Measurements from ENCODE around the gene RBM47. TPM values are rescaled to one million over a fixed set of nuclear protein-coding genes. Genes with fewer than 3 reads are reported as not detected.

RBM47 gene
- total RNA-seq, 1 experiment from 2014 or later = 0.28 TPM

DNA sequence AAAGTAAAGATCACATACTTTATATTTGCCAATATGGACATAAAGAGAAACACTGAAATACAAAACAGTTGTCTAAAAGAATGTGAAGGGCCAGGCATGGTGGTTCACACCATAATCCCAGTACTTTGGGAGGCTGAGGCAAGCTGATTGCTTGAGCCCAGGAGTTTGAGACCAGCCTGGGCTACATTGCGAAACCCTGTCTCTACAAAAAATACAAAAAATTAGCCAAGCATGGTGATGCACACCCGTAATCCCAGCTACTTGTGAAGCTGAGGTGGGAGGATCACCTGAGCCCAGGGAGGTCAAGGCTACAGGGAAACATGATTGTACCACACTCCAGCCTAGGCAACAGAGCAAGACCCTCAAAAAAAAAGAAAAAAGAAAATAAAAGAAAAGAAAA, 11.8 kb downstream of the RBM47 start:
- BruUV-seq (replicated peaks) = no TSS peak
- H3K9me3 ChIP-seq (ENCODE audit: low read depth, low read length, poor library complexity, severe bottlenecking) = no peaks in the 10 kb centered on the region
- no peaks in the 10 kb centered on the region for H3K4me1 ChIP-seq (ENCODE audit: insufficient read depth, low read length, poor library complexity, severe bottlenecking)
- intact Hi-C loops (cut with micrococcal nuclease; ENCODE audit: unreplicated experiment) = no loop called here
- DNase-seq (ENCODE audit: low spot score) = no peak
- H3K36me3 ChIP-seq (ENCODE audit: insufficient read depth, low read length, poor library complexity, severe bottlenecking) = no peaks in the 10 kb centered on the region
- no peaks in the 10 kb centered on the region for H3K27me3 ChIP-seq (replicated peaks; ENCODE audit: insufficient read depth, low read depth, low read length, poor library complexity)
- TF ChIP-seq, protein P1, sequence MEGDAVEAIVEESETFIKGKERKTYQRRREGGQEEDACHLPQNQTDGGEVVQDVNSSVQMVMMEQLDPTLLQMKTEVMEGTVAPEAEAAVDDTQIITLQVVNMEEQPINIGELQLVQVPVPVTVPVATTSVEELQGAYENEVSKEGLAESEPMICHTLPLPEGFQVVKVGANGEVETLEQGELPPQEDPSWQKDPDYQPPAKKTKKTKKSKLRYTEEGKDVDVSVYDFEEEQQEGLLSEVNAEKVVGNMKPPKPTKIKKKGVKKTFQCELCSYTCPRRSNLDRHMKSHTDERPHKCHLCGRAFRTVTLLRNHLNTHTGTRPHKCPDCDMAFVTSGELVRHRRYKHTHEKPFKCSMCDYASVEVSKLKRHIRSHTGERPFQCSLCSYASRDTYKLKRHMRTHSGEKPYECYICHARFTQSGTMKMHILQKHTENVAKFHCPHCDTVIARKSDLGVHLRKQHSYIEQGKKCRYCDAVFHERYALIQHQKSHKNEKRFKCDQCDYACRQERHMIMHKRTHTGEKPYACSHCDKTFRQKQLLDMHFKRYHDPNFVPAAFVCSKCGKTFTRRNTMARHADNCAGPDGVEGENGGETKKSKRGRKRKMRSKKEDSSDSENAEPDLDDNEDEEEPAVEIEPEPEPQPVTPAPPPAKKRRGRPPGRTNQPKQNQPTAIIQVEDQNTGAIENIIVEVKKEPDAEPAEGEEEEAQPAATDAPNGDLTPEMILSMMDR (conservative IDR thresholded peaks at IDR 0.05; ENCODE audit: low read depth, low read length) = no peak
- TF ChIP-seq EZH2 (IDR thresholded peaks at IDR 0.05; ENCODE audit: borderline replicate concordance, low read depth, low read length, poor library complexity, severe bottlenecking) = no peak
- CTCF ChIA-PET = no interaction called here
- POLR2A ChIA-PET (ENCODE audit: low non-redundant PET) = no interaction called here
- no peak overlapping the region for H3K4me3 ChIP-seq (ENCODE audit: low read depth, low read length, poor library complexity, severe bottlenecking)
- no peak overlapping the region for H3K27ac ChIP-seq (ENCODE audit: low read depth, low read length, poor library complexity, severe bottlenecking)

DNA sequence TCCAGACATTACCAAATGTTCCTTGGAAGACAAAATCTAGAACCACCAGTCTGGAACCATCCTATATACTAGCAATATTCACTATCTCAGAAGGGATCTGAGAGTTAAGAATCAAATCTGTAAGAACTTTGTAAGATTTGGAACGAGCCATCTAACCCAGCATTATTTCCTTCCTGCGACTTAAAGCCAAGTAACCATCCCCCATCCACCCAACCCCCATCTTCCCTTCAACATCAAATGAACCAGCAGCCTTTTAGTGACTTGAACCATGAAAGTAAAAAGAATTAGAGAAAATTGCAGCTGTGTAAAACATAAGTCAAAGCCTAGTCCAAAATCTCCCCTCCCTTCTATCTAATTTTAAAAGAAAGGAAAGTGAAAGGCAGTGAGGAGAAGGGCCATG, 15.6 kb downstream of the RBM47 start:
- intact Hi-C loops (cut with micrococcal nuclease; ENCODE audit: unreplicated experiment) = no loop called here
- TF ChIP-seq, protein P1 (conservative IDR thresholded peaks at IDR 0.05; ENCODE audit: low read depth, low read length) = no peak
- TF ChIP-seq EZH2 (IDR thresholded peaks at IDR 0.05; ENCODE audit: borderline replicate concordance, low read depth, low read length, poor library complexity, severe bottlenecking) = no peak

DNA sequence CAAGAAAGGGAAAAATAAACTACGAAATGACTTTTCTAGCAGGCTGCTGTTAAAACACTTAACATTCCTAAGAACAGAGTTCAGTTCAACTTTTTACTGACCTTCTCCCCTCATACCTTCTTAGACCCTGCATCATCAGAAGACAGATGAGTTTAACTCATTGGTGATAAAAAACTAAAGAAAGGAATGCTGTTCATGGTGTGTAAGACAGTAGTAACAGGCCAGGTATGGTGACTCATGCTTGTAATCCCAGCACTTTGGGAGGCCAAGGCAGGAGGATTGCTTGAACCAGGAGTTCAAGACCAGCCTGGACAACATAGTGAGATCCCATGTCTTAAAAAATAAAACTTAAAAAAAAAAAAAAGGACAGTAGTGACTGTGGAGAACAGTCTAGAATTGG, 16.2 kb downstream of the RBM47 start:
- intact Hi-C loops (cut with micrococcal nuclease; ENCODE audit: unreplicated experiment) = no loop called here
- BruUV-seq (replicated peaks) = no TSS peak

More for the DNA sequence above, 15.6 kb downstream of the RBM47 start:
- no peak overlapping the region for H3K27ac ChIP-seq (ENCODE audit: low read depth, low read length, poor library complexity, severe bottlenecking)
- DNase-seq (ENCODE audit: low spot score) = no peak
- no peaks in the 10 kb centered on the region for H3K9me3 ChIP-seq (ENCODE audit: low read depth, low read length, poor library complexity, severe bottlenecking)
- ChIA-PET CTCF (no interaction called here), POLR2A (ENCODE audit: low non-redundant PET) (no interaction called here)
- no peaks in the 10 kb centered on the region for H3K27me3 ChIP-seq (replicated peaks; ENCODE audit: insufficient read depth, low read depth, low read length, poor library complexity)
- no TSS peak for BruUV-seq (replicated peaks)
- no peaks in the 10 kb centered on the region for H3K4me1 ChIP-seq (ENCODE audit: insufficient read depth, low read length, poor library complexity, severe bottlenecking)
- no peak overlapping the region for H3K4me3 ChIP-seq (ENCODE audit: low read depth, low read length, poor library complexity, severe bottlenecking)
- H3K36me3 ChIP-seq (ENCODE audit: insufficient read depth, low read length, poor library complexity, severe bottlenecking) = no peaks in the 10 kb centered on the region

More for the DNA sequence above, 16.2 kb downstream of the RBM47 start:
- TF ChIP-seq, protein P1 (conservative IDR thresholded peaks at IDR 0.05; ENCODE audit: low read depth, low read length) = no peak
- no peak for TF ChIP-seq EZH2 (IDR thresholded peaks at IDR 0.05; ENCODE audit: borderline replicate concordance, low read depth, low read length, poor library complexity, severe bottlenecking)
- Histone ChIP-seq H3K27ac (ENCODE audit: low read depth, low read length, poor library complexity, severe bottlenecking) (no peak overlapping the region), H3K4me1 (ENCODE audit: insufficient read depth, low read length, poor library complexity, severe bottlenecking) (no peaks in the 10 kb centered on the region), H3K36me3 (ENCODE audit: insufficient read depth, low read length, poor library complexity, severe bottlenecking) (no peaks in the 10 kb centered on the region), H3K9me3 (ENCODE audit: low read depth, low read length, poor library complexity, severe bottlenecking) (no peaks in the 10 kb centered on the region), H3K4me3 (ENCODE audit: low read depth, low read length, poor library complexity, severe bottlenecking) (no peak overlapping the region), H3K27me3 (replicated peaks; ENCODE audit: insufficient read depth, low read depth, low read length, poor library complexity) (no peaks in the 10 kb centered on the region)
- ChIA-PET POLR2A (ENCODE audit: low non-redundant PET) (no interaction called here), CTCF (no interaction called here)
- no peak for DNase-seq (ENCODE audit: low spot score)
